HFFc6 (cell line): Measurements from ENCODE around the gene RASGRP2. TPM values are rescaled to one million over a fixed set of nuclear protein-coding genes. Genes with fewer than 3 reads are reported as not detected.

Source experiments
- DNase-seq: peaks from one replicate; pipeline ENCODE4 v3.0.0-alpha.2; 2018
- H3K27ac Mint-ChIP-seq: 2 replicates; pipeline ENCODE4 v1.8.0; 2020; ENCODE audit warnings: mild to moderate bottlenecking, mixed read lengths
- H3K27me3 Mint-ChIP-seq: 2 replicates; pipeline ENCODE4 v1.8.0; 2021; ENCODE audit warnings: mild to moderate bottlenecking, moderate library complexity, mixed read lengths; ENCODE audit not compliant: insufficient read depth
- H3K36me3 Mint-ChIP-seq: 2 replicates; pipeline ENCODE4 v1.8.0; 2021; ENCODE audit warnings: low read depth, mixed read lengths
- H3K4me1 Mint-ChIP-seq: 2 replicates; pipeline ENCODE4 v1.8.0; 2020; ENCODE audit warnings: low read depth, mixed read lengths
- H3K4me3 Mint-ChIP-seq: 2 replicates; pipeline ENCODE4 v1.8.0; 2020; ENCODE audit warnings: mild to moderate bottlenecking, moderate library complexity, mixed read lengths
- H3K9me3 Mint-ChIP-seq: 2 replicates; pipeline ENCODE4 v1.8.0; 2020; ENCODE audit warnings: mild to moderate bottlenecking, mixed read lengths
- CTCF ChIP-seq: fragments of 200-600 bp; sonication (generic); IDR thresholded peaks from 2 replicates; pipeline ENCODE4 v1.5.0; 2021; ENCODE audit warnings: antibody characterized with exemption, mild to moderate bottlenecking
- total RNA-seq, 6 experiments: library from RNA; stranded (reverse); fragmentation: NEBNext Ultra II Directional; extraction: Animal tissue kit (Norgen Biotek cat#: 25700); gene quantifications; 2 replicates in 1 of 6; 3 replicates in 5 of 6; pipeline ENCODE4 v1.2.3, GENCODE V29; 2021

Gene RASGRP2
- total RNA-seq, 6 experiments from 2014 or later = 0.43 to 0.68 (median 0.48) TPM; not detected in 2

- TF ChIP-seq CTCF = no peak
- Mint-ChIP-seq H3K27me3 (peaks cover 4% of the 10 kb centered on the region), H3K27ac (no peak overlapping the region), H3K4me3 (no peak overlapping the region), H3K4me1 (no peaks in the 10 kb centered on the region; the same call in 1 of the 2 replicates), H3K36me3 (no peaks in the 10 kb centered on the region), H3K9me3 (no peaks in the 10 kb centered on the region)
- no peak for DNase-seq
These were observed 10.4 kb upstream of the RASGRP2 start for GRCh38 chr11:64754124-64754918.

- Mint-ChIP-seq H3K4me1 (peaks cover 3% of the 10 kb centered on the region), H3K9me3 (no peaks in the 10 kb centered on the region), H3K36me3 (no peaks in the 10 kb centered on the region), H3K27ac (no peak overlapping the region), H3K4me3 (no peak overlapping the region), H3K27me3 (peaks cover 4% of the 10 kb centered on the region)
- DNase-seq = no peak
- TF ChIP-seq CTCF = no peak
These were observed 9.6 kb upstream of the RASGRP2 start for GRCh38 chr11:64753380-64754123.

- no peak for DNase-seq
- H3K27me3 Mint-ChIP-seq = peaks cover 4% of the 10 kb centered on the region
- H3K27ac Mint-ChIP-seq = no peak overlapping the region
- peaks cover 9% of the 10 kb centered on the region for H3K4me1 Mint-ChIP-seq
- H3K4me3 Mint-ChIP-seq = no peak overlapping the region
- H3K36me3 Mint-ChIP-seq = no peaks in the 10 kb centered on the region
- TF ChIP-seq CTCF = no peak
- no peaks in the 10 kb centered on the region for H3K9me3 Mint-ChIP-seq
These were observed 9.1 kb upstream of the RASGRP2 start for GRCh38 chr11:64753019-64753379.

GRCh38 chr11:64752175-64752970, 8.4 kb upstream of the RASGRP2 start:
- no peak overlapping the region for H3K4me3 Mint-ChIP-seq
- no peaks in the 10 kb centered on the region for H3K9me3 Mint-ChIP-seq
- H3K27me3 Mint-ChIP-seq = peaks cover 4% of the 10 kb centered on the region
- H3K36me3 Mint-ChIP-seq = no peaks in the 10 kb centered on the region
- H3K4me1 Mint-ChIP-seq = peaks cover 13% of the 10 kb centered on the region
- DNase-seq = no peak
- no peak overlapping the region for H3K27ac Mint-ChIP-seq
- no peak for TF ChIP-seq CTCF

- Mint-ChIP-seq H3K9me3 (no peaks in the 10 kb centered on the region), H3K36me3 (no peaks in the 10 kb centered on the region), H3K4me1 (peaks cover 13% of the 10 kb centered on the region), H3K27ac (no peak overlapping the region), H3K4me3 (no peak overlapping the region), H3K27me3 (peaks cover 2% of the 10 kb centered on the region)
- no peak for DNase-seq
- no peak for TF ChIP-seq CTCF
These were observed 7.6 kb upstream of the RASGRP2 start for GRCh38 chr11:64751580-64751979.
